BE2C (cell line): Measurements from ENCODE around the gene ARHGAP24.

ENCODE experiments used
- DNase-seq: peaks from one replicate; pipeline ENCODE4 v3.0.0-alpha.2; 2020
- H3K27me3 ChIP-seq: fragments of 250-450 bp; sonication (Bioruptor Pico); 2 replicates; pipeline ENCODE4 v1.5.1; 2020; ENCODE audit warnings: mild to moderate bottlenecking
- H3K36me3 ChIP-seq: fragments of 250-450 bp; sonication (Bioruptor Pico); 2 replicates; pipeline ENCODE4 v1.5.1; 2020; ENCODE audit warnings: mild to moderate bottlenecking
- H3K4me1 ChIP-seq: fragments of 250-450 bp; sonication (Bioruptor Pico); 2 replicates; pipeline ENCODE4 v1.5.1; 2020
- H3K4me3 ChIP-seq: 2 replicates; pipeline ENCODE4 v1.5.1; 2011; ENCODE audit warnings: low read depth, low read length
- H3K9me3 ChIP-seq: fragments of 250-450 bp; sonication (Bioruptor Pico); 2 replicates; pipeline ENCODE4 v1.5.1; 2020
- TF ChIP-seq, protein P1 (sequence below): IDR thresholded peaks from 2 replicates; pipeline ENCODE4 v1.5.1; 2012; ENCODE audit warnings: mild to moderate bottlenecking, low read depth, low read length

ARHGAP24 gene

DNA sequence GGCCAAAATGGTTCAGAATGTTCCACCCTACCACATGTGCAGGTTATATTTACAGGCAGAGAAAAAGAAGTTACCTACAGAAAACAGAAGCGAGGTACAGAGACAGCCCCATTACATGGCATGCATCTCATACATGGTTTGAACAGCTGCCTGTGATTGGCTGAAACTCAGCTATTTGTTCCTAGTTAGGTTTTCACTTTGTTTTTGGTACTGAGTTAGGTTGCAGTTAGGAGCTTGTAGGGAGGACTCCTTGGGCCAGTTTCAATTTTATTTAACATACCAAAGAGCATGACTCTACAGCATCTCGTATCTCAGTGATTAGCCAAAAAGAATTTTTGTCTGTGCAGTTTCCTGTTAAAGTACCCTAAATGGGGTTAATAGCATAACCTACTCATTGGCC, 492.9 kb downstream of the ARHGAP24 start:
- Histone ChIP-seq H3K27me3 (no peaks in the 10 kb centered on the region), H3K36me3 (no peaks in the 10 kb centered on the region), H3K4me1 (no peaks in the 10 kb centered on the region), H3K9me3 (no peaks in the 10 kb centered on the region), H3K4me3 (no peak overlapping the region)
- DNase-seq: no peak
- TF ChIP-seq, protein P1, sequence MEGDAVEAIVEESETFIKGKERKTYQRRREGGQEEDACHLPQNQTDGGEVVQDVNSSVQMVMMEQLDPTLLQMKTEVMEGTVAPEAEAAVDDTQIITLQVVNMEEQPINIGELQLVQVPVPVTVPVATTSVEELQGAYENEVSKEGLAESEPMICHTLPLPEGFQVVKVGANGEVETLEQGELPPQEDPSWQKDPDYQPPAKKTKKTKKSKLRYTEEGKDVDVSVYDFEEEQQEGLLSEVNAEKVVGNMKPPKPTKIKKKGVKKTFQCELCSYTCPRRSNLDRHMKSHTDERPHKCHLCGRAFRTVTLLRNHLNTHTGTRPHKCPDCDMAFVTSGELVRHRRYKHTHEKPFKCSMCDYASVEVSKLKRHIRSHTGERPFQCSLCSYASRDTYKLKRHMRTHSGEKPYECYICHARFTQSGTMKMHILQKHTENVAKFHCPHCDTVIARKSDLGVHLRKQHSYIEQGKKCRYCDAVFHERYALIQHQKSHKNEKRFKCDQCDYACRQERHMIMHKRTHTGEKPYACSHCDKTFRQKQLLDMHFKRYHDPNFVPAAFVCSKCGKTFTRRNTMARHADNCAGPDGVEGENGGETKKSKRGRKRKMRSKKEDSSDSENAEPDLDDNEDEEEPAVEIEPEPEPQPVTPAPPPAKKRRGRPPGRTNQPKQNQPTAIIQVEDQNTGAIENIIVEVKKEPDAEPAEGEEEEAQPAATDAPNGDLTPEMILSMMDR: no peak

DNA sequence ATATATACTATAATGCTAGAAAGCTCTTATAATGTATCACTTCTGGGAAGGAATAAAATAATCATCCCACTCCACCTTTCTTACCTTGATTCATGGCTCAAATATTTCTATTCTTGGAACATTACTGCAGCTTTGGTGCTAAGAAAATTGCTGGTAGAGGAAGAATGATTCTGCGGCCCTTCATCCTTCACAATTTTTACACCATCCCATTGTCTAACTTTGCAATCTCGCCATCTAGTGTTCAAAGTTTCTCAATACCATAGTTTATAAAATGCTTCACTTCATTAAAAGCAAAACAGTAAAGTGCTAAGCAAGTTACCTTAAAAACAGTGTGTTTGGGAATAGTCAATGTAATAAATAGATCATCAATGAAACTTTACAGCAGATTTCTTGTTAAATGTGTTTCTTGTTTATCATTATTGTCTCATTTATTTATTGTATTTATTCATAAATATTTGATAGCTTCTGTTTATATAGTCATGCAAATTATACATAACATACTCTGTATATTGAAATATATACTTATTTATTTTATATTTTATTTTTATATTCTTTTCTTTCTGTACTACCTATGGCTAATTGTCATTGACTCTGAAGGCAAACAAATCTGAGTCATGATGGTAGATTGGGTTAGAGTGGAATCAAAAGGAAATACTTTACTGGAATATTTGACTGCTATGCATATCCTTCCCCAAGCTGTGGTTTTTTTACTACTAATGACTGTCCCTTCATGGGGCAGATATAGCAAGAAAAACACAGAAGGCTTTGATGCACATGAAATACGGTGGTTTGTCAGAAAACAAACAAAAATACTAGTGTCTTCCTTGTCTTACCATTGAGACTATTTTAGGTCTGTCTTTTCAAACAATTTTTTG, 494.2 kb downstream of the ARHGAP24 start:
- Histone ChIP-seq H3K9me3 (no peaks in the 10 kb centered on the region), H3K4me1 (no peaks in the 10 kb centered on the region), H3K4me3 (no peak overlapping the region), H3K27me3 (no peaks in the 10 kb centered on the region), H3K36me3 (no peaks in the 10 kb centered on the region)
- TF ChIP-seq, protein P1: peak; percentile 66
- DNase-seq: no peak

DNA sequence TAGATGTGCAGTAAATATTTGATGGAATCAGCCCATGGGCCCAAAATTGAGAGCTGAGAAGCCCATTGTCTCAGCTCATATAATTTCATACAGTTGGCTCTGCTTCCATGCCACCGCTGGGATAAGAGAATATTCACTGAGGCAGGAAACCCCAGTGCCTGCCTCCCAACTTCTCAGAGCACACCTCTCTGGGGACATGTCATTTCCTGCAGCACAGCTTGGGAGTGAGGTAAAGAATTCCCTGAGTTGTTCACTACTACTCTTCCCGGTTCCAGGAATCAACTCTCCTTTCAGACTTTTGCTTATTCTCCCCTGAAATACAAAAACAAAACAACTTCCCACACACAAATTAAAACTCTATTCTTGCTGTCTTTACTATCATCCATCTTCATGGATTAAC, 495.6 kb downstream of the ARHGAP24 start:
- Histone ChIP-seq H3K4me3 (no peak overlapping the region), H3K27me3 (no peaks in the 10 kb centered on the region), H3K36me3 (no peaks in the 10 kb centered on the region), H3K9me3 (no peaks in the 10 kb centered on the region), H3K4me1 (no peaks in the 10 kb centered on the region)
- TF ChIP-seq, protein P1: no peak
- DNase-seq: no peak

- Histone ChIP-seq H3K36me3 (no peaks in the 10 kb centered on the region), H3K9me3 (no peaks in the 10 kb centered on the region), H3K27me3 (no peaks in the 10 kb centered on the region), H3K4me1 (no peaks in the 10 kb centered on the region), H3K4me3 (no peak overlapping the region)
- TF ChIP-seq, protein P1: no peak
- no peak for DNase-seq
These were observed 504.3 kb downstream of the ARHGAP24 start for GRCh38 chr4:85979276-85979675.

DNA sequence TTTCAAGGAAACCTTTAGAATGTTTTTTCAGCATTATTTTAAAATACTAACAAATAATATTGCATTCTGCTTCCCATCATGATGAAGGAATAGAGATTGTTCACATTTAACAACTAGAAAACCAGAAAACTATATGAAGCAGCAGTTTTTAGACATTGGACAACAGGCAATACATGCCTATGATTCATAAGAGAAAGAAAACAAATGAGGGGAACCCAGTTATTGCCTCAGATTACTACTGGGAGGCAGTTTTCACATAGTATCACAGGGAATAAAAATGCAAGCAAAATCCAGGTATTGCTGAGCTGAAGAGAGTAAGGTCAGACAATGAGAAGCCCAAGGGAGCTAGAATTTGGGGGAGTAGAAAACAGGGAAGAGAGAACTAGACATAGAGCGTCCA, 511.3 kb downstream of the ARHGAP24 start:
- H3K36me3 ChIP-seq: no peaks in the 10 kb centered on the region
- no peaks in the 10 kb centered on the region for H3K27me3 ChIP-seq
- no peaks in the 10 kb centered on the region for H3K4me1 ChIP-seq
- DNase-seq: no peak
- H3K4me3 ChIP-seq: no peak overlapping the region
- H3K9me3 ChIP-seq: no peaks in the 10 kb centered on the region; the same call in 1 of the 2 replicates
- TF ChIP-seq, protein P1: no peak

- Histone ChIP-seq H3K4me1 (no peaks in the 10 kb centered on the region), H3K27me3 (no peaks in the 10 kb centered on the region), H3K4me3 (no peak overlapping the region), H3K9me3 (no peaks in the 10 kb centered on the region), H3K36me3 (no peaks in the 10 kb centered on the region)
- TF ChIP-seq, protein P1: no peak
- DNase-seq: no peak
These were observed 518.7 kb downstream of the ARHGAP24 start for GRCh38 chr4:85993641-85994040.
